CD4-positive, alpha-beta T cell treated with Interleukin-17A for 4 hours (primary cell): Measurements from ENCODE around the gene CDC42BPA.
"Not testable (repeated sequence)": the region's sequence is repeated elsewhere in the genome, so short reads cannot be mapped to it uniquely, and the experiment has no call there.

Experiments used
- DNase-seq: peaks from one replicate; pipeline ENCODE4 v3.0.0-alpha.2; 2020; ENCODE audit warnings: mixed read lengths

Gene CDC42BPA

GRCh38 chr1:227260433-227260832, 57.9 kb downstream of the CDC42BPA start:
- DNase-seq: no peak

DNA sequence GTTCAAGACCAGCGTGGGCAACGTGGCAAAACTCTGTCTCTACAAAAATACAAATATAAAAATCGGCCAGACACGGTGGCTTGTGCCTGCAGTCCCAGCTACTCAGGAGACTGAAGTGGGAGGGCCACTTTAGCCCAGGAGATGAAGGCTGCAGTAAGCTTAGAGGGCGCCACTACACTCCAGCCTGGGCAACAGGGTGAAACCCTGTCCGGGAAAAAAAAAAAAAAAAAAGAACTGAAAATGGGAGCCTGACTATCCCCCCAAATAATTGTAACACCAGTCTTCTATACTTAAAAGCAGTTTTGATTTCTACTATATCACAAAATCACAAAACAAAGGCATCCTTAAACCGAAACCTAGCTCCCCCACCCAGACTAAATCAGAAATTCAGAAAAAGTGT, 60.3 kb downstream of the CDC42BPA start:
- no peak for DNase-seq

- DNase-seq: no peak
Observed at GRCh38 chr1:227255086-227255732, 63.1 kb downstream of the CDC42BPA start.

DNA sequence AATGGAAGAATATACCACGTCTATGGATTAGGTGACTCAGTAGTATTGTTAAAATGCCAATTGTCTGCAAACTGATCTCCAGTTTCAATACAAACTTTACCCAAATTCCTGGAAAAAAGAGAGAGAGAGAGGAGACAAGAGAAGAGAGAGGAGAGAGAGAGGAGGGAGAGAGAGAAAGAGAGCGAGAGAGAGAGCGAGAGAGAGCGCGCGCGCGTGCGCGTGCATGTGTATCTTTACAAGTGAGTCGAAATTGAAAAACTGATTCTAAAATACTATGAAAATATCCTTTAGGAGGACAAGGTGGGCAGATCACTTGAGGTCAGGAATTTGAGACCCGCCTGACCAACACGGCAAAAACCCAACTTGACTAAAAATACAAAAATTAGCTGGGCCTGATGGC, 65.2 kb downstream of the CDC42BPA start:
- no peak for DNase-seq

- DNase-seq: no peak
Observed at GRCh38 chr1:227245613-227246320, 72.5 kb downstream of the CDC42BPA start.

GRCh38 chr1:227244339-227245118, 73.8 kb downstream of the CDC42BPA start:
- DNase-seq: no peak

DNA sequence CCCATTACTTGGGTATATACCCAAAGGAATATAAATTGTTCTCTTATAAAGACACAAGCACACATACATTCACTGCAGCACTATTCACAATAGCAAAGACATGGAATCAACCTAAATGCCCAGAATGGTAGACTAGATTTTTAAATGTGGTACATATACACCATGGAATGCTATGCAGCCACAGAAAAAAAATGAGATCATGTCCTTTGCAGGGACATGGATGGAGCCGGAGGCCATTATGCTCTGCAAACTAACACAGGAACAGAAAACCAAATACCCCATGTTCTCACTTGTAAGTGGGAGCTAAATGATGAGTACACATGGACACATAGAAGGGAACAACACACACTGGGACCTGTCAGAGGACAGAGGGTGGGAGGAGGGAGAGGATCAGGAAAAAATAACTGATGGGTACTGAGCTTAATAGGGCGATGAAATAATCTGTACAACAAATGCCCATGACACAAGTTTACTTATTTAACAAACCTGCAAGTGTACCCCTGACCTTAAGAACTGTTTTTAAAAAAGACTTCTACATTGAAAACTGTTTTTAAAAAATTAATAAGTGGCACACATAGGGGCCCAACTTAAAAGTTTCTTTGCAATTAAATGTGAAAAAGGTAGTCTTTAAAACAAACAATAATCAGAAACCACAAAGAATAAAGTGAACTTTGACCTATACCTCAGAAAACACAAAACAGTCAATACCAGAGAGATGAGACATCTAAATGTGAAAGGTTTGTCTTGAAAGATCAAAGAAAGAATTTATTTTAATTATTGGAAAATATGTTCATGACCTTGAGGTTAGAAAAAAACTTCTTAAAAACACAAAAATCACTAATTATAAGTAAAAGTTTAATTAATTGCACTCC, 75.2 kb downstream of the CDC42BPA start:
- no peak for DNase-seq

DNA sequence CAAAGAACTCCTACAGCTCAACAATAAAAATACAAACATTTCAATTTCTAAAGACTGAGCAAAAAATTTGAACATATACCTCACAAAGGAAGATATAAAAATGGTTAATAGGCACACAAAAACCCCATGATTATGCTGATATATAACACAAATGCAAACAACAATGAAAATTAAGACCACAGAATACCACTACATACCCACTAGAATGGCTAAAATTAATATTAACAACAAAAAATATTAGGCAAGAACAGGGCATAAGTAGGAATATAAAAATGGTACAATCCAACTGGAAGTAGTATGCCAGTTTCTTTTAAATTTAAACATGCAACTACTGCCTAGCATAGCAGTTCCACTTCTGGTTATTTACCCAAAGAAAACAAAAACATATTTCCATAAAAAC, 77.3 kb downstream of the CDC42BPA start:
- DNase-seq: no peak

GRCh38 chr1:227234998-227235405, 83.3 kb downstream of the CDC42BPA start:
- DNase-seq: no peak

DNA sequence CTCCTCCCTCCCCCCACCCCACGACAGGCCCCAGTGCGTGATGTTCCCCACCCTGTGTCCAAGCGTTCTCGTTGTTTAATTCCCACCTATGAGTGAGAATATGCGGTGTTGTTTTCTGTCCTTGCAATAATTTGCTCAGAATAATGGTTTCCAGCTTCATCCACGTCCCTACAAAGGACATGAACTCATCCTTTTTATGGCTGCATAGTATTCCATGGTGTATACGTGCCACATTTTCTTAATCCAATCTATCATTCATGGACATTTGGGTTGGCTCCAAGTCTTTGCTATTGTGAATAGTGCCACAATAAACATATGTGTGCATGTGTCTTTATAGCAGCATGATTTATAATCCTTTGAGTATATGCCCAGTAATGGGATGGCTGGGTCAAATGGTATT, 87.2 kb downstream of the CDC42BPA start:
- DNase-seq: not testable (repeated sequence)

GRCh38 chr1:227228201-227228600, 90.1 kb downstream of the CDC42BPA start:
- DNase-seq: no peak

DNA sequence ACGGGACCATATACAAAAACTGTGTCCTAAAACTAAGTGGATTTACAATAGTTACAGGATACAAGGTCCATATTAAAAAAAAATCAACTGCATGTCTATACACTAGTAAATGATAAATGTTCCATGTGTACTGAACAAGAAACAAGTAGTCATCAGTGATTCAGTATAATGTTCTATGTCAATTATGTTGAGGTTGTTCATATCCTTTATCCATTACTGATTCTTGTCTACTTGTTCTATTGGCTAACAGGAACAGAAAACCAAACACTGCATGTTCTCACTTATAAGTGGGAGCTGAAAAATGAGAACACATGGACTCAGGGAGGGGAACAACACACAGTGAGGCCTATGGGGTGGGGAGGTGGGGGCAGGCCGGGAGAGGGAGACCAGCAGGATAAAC, 90.5 kb downstream of the CDC42BPA start:
- DNase-seq: no peak

DNA sequence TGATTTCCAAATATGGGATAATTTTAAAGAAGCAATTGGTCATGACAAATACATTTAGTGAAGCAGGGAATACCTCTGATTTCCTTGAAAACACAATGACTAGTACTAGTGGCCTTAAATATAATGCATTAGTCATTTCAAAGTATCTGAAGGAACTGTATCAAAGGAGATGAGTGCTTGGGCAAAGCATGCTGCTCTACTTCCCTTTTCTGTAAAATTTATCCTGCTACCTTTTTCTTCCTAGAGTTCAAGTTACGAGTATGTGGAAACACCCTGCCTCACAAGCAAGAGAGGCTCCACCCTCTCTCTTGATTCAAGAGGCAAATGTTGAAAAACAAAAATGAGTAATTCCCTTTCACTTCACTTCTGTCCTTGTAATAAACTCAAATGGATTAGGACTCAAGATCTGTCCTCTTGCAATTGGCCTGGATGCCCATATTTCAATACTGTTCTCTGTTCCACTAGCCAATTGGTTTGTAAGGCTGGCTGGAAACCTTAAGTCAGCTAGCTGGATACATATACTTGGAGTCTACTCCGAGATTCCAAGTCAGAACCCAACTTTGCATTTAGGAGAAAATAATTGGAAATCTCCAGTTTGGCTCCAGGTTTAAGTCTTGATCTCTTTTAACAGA, 92.5 kb downstream of the CDC42BPA start:
- no peak for DNase-seq

DNA sequence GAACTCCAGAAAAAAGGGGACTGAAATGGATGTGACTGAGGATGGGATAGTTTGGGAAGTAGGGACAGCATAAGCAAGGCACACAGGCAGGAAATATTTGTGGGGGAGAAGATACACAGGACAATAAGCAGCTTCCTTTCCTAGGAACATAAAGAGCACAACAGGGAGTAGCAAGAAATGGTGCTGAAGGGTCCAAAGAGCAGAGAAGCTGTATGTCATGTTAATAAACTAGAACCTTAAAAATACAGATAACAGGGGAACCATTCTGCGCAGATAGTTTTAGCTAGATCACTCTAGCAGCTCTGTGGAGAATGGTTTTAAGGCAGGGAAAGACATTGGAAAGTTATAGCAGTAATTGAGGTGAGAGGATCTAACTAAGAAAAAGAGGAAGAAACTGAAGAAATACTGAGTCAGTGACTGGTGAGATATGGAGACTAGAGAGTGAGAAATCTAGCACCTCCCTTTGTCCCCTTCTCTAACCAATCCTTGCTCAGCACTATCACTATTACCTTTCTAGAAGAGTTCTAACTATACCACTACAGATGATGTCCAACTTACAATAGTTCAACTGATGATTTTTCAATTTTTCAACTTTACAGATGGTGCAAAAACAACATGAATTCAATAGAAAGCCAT, 95.0 kb downstream of the CDC42BPA start:
- no peak for DNase-seq

GRCh38 chr1:227219715-227220292, 98.5 kb downstream of the CDC42BPA start:
- no peak for DNase-seq

DNA sequence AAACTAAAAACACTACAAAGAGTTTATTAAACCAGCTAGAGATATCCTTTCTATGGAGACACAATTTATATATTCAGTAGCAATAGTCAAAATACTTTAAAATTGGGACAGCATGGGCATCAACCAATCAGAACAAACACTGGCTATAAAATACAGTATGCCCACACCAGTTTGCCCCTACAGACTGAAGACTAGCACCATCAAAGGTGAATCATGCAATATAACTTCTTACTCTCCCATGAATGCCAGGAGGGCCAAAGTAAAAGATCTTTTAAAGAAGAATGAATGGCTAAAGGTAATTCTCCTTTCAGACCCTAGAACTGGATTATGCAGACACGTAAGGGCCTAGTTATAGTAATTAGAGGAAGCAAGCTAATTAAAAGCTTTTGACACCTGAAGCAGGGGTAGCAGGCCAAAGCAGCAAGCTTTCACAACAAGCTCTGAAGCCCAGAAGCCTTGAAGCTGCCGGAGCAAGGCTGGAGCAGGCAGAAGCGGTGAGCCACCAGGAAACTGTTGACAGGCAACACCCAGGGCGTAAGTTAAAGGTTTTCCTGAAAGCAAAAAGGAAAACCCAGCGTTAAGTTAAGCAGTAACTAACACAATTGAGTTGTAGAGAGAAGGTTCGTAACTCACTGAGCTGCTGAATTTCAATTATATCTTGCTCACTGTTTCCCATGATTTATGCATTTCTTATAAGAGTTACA, 99.3 kb downstream of the CDC42BPA start:
- DNase-seq: no peak

GRCh38 chr1:227215863-227216510, 102.3 kb downstream of the CDC42BPA start:
- no peak for DNase-seq

DNA sequence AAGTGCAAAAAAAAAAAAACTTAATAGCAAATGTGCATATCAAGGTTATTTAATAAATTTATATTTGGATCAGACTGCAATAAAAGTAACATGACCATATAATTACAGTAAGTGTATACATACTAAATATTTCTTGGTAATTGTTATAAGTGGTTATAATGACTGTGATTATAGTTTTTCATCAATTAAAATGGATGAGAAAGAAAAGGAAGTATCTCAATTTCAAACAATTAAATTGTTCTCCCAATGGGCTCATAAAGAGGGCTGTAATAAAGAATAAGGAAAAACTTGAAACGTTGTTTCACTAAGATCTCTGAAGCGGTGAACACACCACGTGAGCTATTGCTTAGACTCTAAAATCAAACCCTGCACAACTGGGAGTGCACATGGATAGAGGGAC, 104.1 kb downstream of the CDC42BPA start:
- no peak for DNase-seq

GRCh38 chr1:227213426-227213825, 104.9 kb downstream of the CDC42BPA start:
- DNase-seq: no peak

DNA sequence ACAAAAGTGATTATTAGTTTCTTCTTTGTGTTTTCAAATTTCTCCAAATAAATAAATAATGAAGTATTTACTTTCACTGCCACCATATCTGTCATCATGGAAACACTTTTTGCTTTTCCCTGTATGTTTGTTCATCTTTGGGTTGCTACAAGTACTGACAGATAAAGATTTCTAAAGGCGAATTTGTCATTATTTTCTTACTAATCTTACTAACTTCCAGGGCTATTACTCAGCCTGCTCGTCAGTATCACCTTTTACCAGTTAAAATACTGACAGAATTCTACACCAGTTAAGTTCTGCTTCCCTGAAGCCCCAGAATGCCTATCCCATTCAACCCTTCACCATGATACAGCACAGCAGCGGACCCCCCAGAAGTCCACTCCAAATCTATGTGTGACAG, 106.1 kb downstream of the CDC42BPA start:
- DNase-seq: no peak
